Erythroblast (primary cell): Measurements from ENCODE around the gene NEGR1.

Source experiments
- DNase-seq, 2 experiments: peaks; one replicate each; lab custom pipeline; 2025; lab: John Stamatoyannopoulos, UW
- GATA1 ChIP-seq: IDR thresholded peaks from 2 replicates; pipeline ENCODE4 v1.6.1; 2011; ENCODE audit warnings: low read depth, mild to moderate bottlenecking, control low read depth, low read length, moderate library complexity
- POLR2A ChIP-seq: IDR thresholded peaks from 2 replicates; pipeline ENCODE4 v1.6.1; 2011; ENCODE audit warnings: mild to moderate bottlenecking, low read length

NEGR1 gene

GRCh38 chr1:71792264-71792663, 490.1 kb downstream of the NEGR1 start:
- no peak for DNase-seq
- TF ChIP-seq GATA1 (no peak), POLR2A (no peak)

GRCh38 chr1:71788113-71788512, 494.2 kb downstream of the NEGR1 start:
- no peak for TF ChIP-seq POLR2A
- no peak for TF ChIP-seq GATA1
- no peak for DNase-seq

- no peak for TF ChIP-seq POLR2A
- no peak for TF ChIP-seq GATA1
- no peak for DNase-seq
Observed at GRCh38 chr1:71787699-71788098, 494.6 kb downstream of the NEGR1 start.

GRCh38 chr1:71786218-71786617, 496.1 kb downstream of the NEGR1 start:
- TF ChIP-seq POLR2A = no peak
- TF ChIP-seq GATA1 = no peak
- no peak for DNase-seq

- TF ChIP-seq GATA1 (no peak), POLR2A (no peak)
- no peak for DNase-seq
Observed at GRCh38 chr1:71785450-71785849, 496.9 kb downstream of the NEGR1 start.

GRCh38 chr1:71785000-71785399, 497.3 kb downstream of the NEGR1 start:
- no peak for DNase-seq
- TF ChIP-seq POLR2A = no peak
- no peak for TF ChIP-seq GATA1

- TF ChIP-seq POLR2A (no peak), GATA1 (no peak)
- no peak for DNase-seq
Observed at GRCh38 chr1:71784241-71784640, 498.1 kb downstream of the NEGR1 start.

GRCh38 chr1:71783071-71783470, 499.3 kb downstream of the NEGR1 start:
- no peak for DNase-seq
- TF ChIP-seq POLR2A (no peak), GATA1 (no peak)

- TF ChIP-seq POLR2A = no peak
- no peak for DNase-seq
Observed at GRCh38 chr1:71781450-71781849, 500.9 kb downstream of the NEGR1 start.

- DNase-seq = no peak
- TF ChIP-seq GATA1 = no peak
- no peak for TF ChIP-seq POLR2A
Observed at GRCh38 chr1:71780681-71781080, 501.7 kb downstream of the NEGR1 start.

- TF ChIP-seq POLR2A = no peak
- TF ChIP-seq GATA1 = no peak
- DNase-seq = no peak
Observed at GRCh38 chr1:71778940-71779339, 503.4 kb downstream of the NEGR1 start.

- no peak for TF ChIP-seq GATA1
- TF ChIP-seq POLR2A = no peak
- no peak for DNase-seq
Observed at GRCh38 chr1:71777094-71777493, 505.2 kb downstream of the NEGR1 start.

GRCh38 chr1:71774705-71775104, 507.6 kb downstream of the NEGR1 start:
- TF ChIP-seq POLR2A (no peak), GATA1 (no peak)
- no peak for DNase-seq

GRCh38 chr1:71770121-71770520, 512.2 kb downstream of the NEGR1 start:
- no peak for DNase-seq
- TF ChIP-seq GATA1 (no peak), POLR2A (no peak)

GRCh38 chr1:71766748-71767147, 515.6 kb downstream of the NEGR1 start:
- TF ChIP-seq POLR2A (no peak), GATA1 (no peak)
- no peak for DNase-seq
